Activated T-cell treated with anti-CD3 and anti-CD28 coated beads for 1 hour (primary cell): ENCODE results near the gene OR52A1.

ENCODE experiments used
- DNase-seq: peaks from one replicate; pipeline ENCODE4 v3.0.0-alpha.2; 2020; ENCODE audit warnings: low read depth

Gene OR52A1

DNA sequence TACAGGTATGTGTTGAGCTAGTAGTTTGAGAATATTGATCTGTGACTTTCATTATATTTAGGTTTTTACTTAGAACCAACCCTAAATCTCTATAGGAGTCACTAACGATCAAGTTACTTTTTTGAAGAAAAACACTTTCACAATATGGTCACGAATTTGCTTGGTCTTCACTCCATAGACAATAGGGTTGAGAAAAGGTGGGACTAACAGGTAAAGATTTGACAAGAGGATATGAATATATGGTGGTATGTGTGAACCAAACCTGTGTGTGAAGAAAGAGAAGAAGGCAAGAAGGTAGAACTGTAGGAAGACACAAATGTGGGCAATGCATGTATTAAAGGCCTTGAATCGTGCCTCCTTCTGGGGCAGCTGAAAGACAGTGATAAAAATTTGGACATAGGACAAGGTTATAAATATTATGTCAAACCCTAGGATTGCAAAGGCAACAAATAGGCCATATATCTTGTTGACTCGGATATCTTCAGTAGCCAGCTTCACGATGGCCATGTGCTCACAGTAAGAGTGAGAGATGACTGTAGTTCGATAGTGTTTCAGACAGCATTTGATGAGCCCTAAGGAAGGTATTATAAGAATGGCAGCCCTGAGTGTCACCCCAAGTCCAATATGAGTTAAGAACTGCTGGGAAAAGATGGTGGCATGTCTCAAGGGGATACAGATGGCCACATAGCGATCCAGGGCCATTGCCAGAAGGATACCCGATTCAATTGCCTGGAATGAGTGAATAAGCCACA, 22.8 kb downstream of the OR52A1 start:
- DNase-seq, result no peak

DNA sequence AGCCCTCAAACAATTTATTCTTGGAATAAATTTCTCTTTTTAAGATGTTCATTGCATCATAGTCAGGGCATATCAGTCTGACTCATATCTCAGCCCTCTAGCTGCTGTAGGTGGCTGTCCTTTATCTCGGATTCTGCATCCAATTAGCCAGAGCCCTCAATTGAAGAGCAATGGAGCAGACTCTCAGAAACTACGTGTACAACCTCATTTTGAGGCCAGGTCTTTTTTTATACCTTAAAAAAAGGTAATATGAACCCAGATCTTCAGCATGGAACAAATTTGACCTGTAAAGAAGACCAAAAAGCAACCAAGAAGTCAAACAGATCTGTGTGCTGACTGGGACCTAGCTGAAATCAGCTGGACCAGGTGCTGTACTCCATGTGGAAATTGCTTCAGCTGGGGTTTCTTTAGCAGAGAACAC, 25.1 kb downstream of the OR52A1 start:
- DNase-seq, result no peak

DNA sequence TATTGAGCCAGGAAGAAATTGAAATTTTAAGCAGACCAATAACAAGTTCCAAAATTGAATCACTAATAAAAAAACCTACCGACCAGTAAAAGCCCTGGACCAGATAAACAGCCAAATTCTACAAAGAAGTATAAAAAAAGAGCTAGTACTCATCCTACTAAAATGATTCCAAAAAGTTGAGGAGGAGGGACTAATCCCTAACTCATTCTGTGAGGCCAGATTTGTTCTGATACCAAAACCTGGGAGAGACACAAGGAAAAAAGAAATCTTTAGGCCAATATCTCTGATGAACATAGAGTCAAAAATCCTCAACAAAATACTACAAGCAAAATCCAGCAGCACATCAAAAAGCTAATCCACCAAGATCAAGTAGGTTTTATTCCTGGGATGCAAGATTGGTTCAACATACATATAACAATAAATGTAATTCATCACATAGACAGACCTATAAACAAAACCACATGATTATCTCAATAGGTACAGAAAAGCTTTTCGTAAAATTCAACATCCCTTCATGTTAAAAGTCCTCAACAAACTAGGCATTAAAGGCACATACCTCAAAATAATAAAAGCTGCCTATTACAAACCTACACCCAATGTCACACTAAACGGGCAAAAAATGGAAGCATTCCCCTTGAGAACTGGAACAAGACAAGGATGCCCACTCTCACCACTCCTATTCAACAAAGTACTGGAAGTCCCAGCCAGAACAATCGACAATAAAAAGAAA, 29.5 kb downstream of the OR52A1 start:
- no peak for DNase-seq

DNA sequence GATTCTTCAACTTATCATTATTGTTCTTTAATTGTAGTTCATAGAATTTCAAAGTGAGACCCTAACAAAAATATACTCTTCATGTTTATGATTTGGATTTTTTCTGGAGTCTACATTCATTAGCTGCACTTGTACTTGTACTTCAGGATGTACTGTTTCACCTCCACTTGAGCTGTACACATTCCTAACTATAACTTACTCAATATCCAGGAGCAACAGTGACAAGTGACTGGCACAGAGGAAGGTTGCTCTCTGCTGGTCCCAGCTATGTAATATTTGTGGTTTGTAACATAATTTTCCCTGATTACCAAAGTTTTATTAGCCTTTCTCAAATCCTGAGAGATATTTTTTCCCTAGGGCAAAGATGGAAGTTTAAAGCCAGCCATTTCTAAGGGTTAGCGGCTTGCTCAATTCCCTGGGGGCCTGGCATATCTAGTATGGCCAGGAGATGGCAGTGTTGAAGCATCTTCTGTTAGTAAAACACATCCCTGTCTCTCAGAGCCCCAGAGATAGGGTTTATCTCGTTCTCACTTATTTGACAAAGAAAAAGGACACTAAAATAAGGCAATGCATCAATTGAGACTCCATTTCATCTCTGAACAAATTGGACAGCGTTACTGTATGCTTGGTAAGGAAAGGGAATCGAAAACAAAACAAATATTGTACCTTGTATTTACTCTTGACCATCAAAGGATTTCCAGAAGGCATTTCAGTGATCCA, 30.6 kb downstream of the OR52A1 start:
- DNase-seq, result peak; percentile 1

DNA sequence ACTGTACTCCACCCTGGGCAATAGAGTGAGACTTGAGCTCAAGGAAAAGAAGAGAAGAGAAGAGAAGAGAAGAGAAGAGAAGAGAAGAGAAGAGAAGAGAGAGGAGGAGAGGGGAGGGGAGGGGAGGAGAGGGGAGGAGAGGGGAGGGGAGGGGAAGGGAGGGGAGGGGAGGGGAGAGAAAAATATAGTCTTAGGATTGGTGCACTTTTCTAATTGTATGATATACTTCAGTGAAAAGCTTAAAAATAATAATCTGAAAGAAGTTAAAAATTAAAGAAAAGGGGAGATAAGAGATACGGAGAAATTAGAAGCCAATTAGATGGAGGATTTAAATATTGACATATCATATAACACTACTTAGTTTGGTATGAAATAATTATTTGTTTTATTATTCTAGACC, 35.7 kb downstream of the OR52A1 start:
- DNase-seq, result no peak

DNA sequence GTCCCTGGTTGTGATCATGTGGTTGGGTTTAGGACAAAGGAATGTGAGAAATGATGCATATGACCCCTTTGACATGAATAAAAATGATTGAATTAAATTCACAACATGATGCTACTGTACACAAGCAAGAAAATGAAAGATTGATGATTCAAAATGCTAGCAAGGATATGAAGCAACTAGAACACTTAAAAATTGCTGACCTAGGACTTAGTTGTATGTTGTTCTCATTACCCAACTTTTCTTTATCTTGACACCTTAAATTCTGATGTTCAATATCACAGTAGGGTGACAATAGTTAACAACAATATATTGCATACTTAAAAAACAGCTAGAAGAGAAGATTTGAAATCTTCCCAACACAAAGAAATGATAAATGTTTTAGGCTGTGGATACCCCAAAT, 37.0 kb downstream of the OR52A1 start:
- no peak for DNase-seq

DNA sequence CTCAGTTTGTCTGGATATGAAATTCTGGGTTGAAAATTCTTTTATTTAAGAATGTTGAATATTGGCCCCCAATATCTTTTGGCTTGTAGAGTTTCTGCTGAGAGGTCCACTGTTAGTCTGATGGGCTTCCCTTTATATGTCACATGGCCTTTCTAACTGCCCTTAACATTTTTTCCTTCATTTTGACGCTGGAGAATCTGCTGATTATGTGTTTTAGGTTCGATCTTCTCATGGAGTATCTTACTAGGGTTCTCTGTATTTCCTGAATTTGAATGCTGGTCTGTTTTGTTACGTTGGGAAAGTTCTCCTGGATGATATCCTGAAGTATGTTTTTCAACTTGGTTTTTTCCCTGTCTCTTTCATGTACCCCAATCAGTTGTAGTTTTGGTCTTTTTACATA, 39.2 kb downstream of the OR52A1 start:
- DNase-seq, result no peak

DNA sequence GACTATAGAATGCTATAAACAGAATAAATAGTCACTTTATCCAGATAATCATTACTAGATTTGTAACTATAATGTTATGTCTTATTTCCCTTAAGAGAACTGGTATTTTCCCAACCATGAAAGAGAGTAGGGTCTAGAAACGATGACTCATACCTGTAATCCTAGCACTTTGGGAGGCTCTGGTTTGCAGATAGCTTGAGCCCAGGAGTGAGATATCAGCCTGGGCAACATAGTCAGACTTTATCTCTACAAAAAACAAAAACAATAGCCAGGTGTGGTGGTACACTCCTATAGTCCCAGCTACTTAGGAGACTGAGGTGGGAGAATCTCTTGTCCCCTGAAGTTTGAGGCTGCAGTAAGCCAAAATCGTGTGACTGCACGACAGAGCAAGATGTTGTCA, 47.3 kb downstream of the OR52A1 start:
- no peak for DNase-seq

DNA sequence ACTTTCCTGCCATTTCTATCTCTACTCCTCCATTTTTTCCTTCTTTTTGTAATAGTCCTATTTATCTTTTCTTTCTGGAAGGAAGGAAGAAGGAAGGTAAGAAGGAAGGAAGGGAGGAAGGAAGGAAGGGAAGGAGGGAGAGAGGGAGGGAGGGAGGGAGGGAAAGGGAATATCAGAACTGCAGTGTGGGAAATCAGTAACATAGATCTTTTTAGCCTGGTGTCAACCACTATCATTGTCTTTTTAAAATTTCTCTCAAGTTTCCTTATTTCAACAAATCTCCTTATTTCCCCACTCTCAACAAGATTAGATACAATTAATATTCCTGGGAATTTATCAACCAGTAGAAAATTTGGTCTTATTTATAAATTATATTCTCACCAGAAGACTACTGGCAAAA, 51.5 kb downstream of the OR52A1 start:
- no peak for DNase-seq

DNA sequence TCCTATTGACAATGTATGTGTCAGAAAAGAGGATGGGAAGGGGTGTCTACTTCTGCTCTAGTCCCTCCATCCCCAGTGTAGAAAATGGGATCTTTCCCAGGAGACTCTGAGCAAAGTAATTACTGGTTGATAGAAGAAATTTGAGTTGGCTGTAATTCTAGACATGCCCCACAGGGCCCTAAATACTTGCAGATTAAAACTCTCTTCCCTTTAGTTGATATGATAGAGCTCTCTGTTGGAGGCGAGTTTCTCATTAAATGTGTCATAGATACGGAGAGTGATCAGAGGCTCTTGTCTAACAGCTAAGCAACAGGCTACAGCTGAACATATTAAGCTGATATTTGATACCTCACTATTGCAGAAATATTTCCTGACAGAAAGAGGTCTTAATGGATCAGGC, 52.3 kb downstream of the OR52A1 start:
- DNase-seq, result no peak

DNA sequence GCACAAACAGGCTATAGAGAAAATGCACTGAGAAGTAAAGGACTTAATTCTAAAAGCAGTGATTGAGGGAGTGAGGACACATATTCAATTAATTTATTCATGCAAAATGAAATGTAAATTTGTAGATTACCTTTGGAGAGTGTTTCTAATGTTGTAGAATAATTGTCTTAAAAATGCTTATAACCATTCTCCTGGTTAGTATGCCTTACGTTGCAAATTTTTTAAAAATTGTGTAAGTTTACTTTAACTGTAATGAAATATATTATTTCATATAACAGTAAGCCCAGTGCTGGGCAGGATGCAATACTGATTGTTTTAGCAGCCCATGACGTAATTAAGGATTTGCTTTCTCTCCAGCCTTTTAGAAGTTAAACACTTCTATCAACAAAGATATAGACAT, 58.5 kb downstream of the OR52A1 start:
- no peak for DNase-seq
